ENCODE measurements around the gene MAP4K3.
A peak's percentile ranks its signal among the peaks of the same experiment; 100 is the strongest.

MAP4K3 gene

GRCh38 chr2:39436592-39437521 lies at the start of gene MAP4K3:
MAP4K3 (minus strand) TSS chr2:39437285; CDS start chr2:39436987, 298 bp downstream.
- peak; percentile 98 for DNase-seq (ENCODE audit: low read depth)
- H3K4me3 ChIP-seq (ENCODE audit: low read depth, low read length), result peak within 1 kb of the TSS; percentile 90
- TF ChIP-seq POLR2A (IDR thresholded peaks at IDR 0.05; ENCODE audit: extremely low read depth, insufficient read length) (peak; percentile 74), MAX (IDR thresholded peaks at IDR 0.05; ENCODE audit: low read depth, low read length) (peak; percentile 42), CTCF (IDR thresholded peaks at IDR 0.05; ENCODE audit: low read depth, low read length) (no peak)

GRCh38 chr2:39486071-39486470 lies 49.0 kb upstream of the MAP4K3 start:
- TF ChIP-seq MAX (IDR thresholded peaks at IDR 0.05; ENCODE audit: low read depth, low read length), result no peak
- TF ChIP-seq MYC (IDR thresholded peaks at IDR 0.05; ENCODE audit: low read depth, low read length), result no peak
- TF ChIP-seq POLR2A (IDR thresholded peaks at IDR 0.05; ENCODE audit: extremely low read depth, insufficient read length), result no peak
- no peak for TF ChIP-seq CTCF (IDR thresholded peaks at IDR 0.05; ENCODE audit: low read depth, low read length)
- no peak for DNase-seq (ENCODE audit: low read depth)
- H3K4me3 ChIP-seq (ENCODE audit: low read depth, low read length), result no peak overlapping the region

- DNase-seq (ENCODE audit: low read depth), result no peak
- no peak for TF ChIP-seq CTCF (IDR thresholded peaks at IDR 0.05; ENCODE audit: low read depth, low read length)
- no peak for TF ChIP-seq MYC (IDR thresholded peaks at IDR 0.05; ENCODE audit: low read depth, low read length)
- TF ChIP-seq POLR2A (IDR thresholded peaks at IDR 0.05; ENCODE audit: extremely low read depth, insufficient read length), result no peak
- no peak for TF ChIP-seq MAX (IDR thresholded peaks at IDR 0.05; ENCODE audit: low read depth, low read length)
- H3K4me3 ChIP-seq (ENCODE audit: low read depth, low read length), result no peak overlapping the region
Measured at GRCh38 chr2:39484620-39485495, 47.8 kb upstream of the MAP4K3 start.

- no peak for TF ChIP-seq CTCF (IDR thresholded peaks at IDR 0.05; ENCODE audit: low read depth, low read length)
- no peak for TF ChIP-seq MYC (IDR thresholded peaks at IDR 0.05; ENCODE audit: low read depth, low read length)
- no peak for TF ChIP-seq POLR2A (IDR thresholded peaks at IDR 0.05; ENCODE audit: extremely low read depth, insufficient read length)
- TF ChIP-seq MAX (IDR thresholded peaks at IDR 0.05; ENCODE audit: low read depth, low read length), result no peak
- DNase-seq (ENCODE audit: low read depth), result no peak
- H3K4me3 ChIP-seq (ENCODE audit: low read depth, low read length), result no peak overlapping the region
Measured at GRCh38 chr2:39484206-39484605, 47.1 kb upstream of the MAP4K3 start.

GRCh38 chr2:39483534-39483933 lies 46.4 kb upstream of the MAP4K3 start:
- no peak for TF ChIP-seq MAX (IDR thresholded peaks at IDR 0.05; ENCODE audit: low read depth, low read length)
- TF ChIP-seq POLR2A (IDR thresholded peaks at IDR 0.05; ENCODE audit: extremely low read depth, insufficient read length), result no peak
- TF ChIP-seq CTCF (IDR thresholded peaks at IDR 0.05; ENCODE audit: low read depth, low read length), result no peak
- TF ChIP-seq MYC (IDR thresholded peaks at IDR 0.05; ENCODE audit: low read depth, low read length), result no peak
- H3K4me3 ChIP-seq (ENCODE audit: low read depth, low read length), result no peak overlapping the region
- no peak for DNase-seq (ENCODE audit: low read depth)
